Endothelial cell of umbilical vein (primary cell): Measurements from ENCODE around the gene RMI2. TPM values are rescaled to one million over a fixed set of nuclear protein-coding genes. Genes with fewer than 3 reads are reported as not detected.

Source experiments
- BruUV-seq: library from RNA; stranded (reverse); fragments of 400-500 nt; replicated peaks from 2 replicates; lab custom pipeline; 2021; lab: Mats Ljungman, UMichigan
- CTCF ChIA-PET: fragments of 300-600, 350-600 bp; sonication (Branson Sonifier 250); formaldehyde crosslinking; loops from one replicate; lab custom pipeline; 2021; ENCODE audit warnings: antibody characterized with exemption, inconsistent platforms; lab: Charles Lee
- POLR2A ChIA-PET: fragments of 300-600, 350-600 bp; sonication (Branson Sonifier 250); formaldehyde crosslinking; loops from one replicate; lab custom pipeline; 2021; ENCODE audit warnings: antibody characterized with exemption, inconsistent platforms; lab: Charles Lee
- DNase-seq: peaks from one replicate; pipeline ENCODE4 v3.0.0-alpha.2; 2011; ENCODE audit warnings: low read depth, low spot score
- FAIRE-seq: peaks from 2 replicates; lab custom pipeline; 2011; peaks lifted over from hg19 to GRCh38; lab: Jason Lieb, UNC
- H2AFZ ChIP-seq: 2 replicates; pipeline ENCODE4 v1.6.0; 2012; ENCODE audit warnings: low read depth, low read length, control low read depth, inconsistent platforms
- H3K27ac ChIP-seq: 2 replicates; pipeline ENCODE4 v1.5.1; 2011; ENCODE audit warnings: low read depth, mild to moderate bottlenecking, control low read depth, low read length, moderate library complexity; ENCODE audit not compliant: insufficient read depth
- H3K27me3 ChIP-seq, 2 experiments: 2 replicates each; pipeline versions ENCODE4 v1.6.0 to v1.6.1; 2011; ENCODE audit warnings: low read length in 2 of 2, mixed read lengths in 1 of 2; ENCODE audit not compliant: control insufficient read depth in 2 of 2, insufficient read depth in 2 of 2
- H3K36me3 ChIP-seq, 2 experiments: 2 replicates in 1 of 2; 3 replicates in 1 of 2; pipeline ENCODE4 v1.5.1; 2011; ENCODE audit warnings: low read length in 2 of 2, mild to moderate bottlenecking in 1 of 2, moderate library complexity in 1 of 2; ENCODE audit not compliant: control insufficient read depth in 2 of 2, insufficient read depth in 2 of 2; ENCODE audit errors: extremely low read depth in 1 of 2
- H3K4me1 ChIP-seq: 3 replicates; pipeline ENCODE4 v1.5.1; 2011; ENCODE audit warnings: mild to moderate bottlenecking, low read length; ENCODE audit not compliant: control insufficient read depth, insufficient read depth; ENCODE audit errors: extremely low read depth
- H3K4me2 ChIP-seq: 2 replicates; pipeline ENCODE4 v1.6.1; 2011; ENCODE audit warnings: low read length, control low read depth, mixed read lengths; ENCODE audit not compliant: insufficient read depth
- H3K4me3 ChIP-seq, 3 experiments: fragments of 200-600 bp in 1 of 3; sonication (generic), shearing (Covaris generic) in 1 of 3; replicated peaks in 1 of 3; 2 replicates each; pipeline ENCODE4 v1.5.1; 2011 to 2016; ENCODE audit warnings: control low read depth in 3 of 3, low read length in 3 of 3, mild to moderate bottlenecking in 2 of 3, inconsistent platforms in 1 of 3, low read depth in 1 of 3, moderate library complexity in 1 of 3; ENCODE audit not compliant: insufficient read depth in 1 of 3
- H3K79me2 ChIP-seq: 2 replicates; pipeline ENCODE4 v1.6.0; 2012; ENCODE audit warnings: low read length, inconsistent platforms; ENCODE audit not compliant: control insufficient read depth, insufficient read depth
- H3K9ac ChIP-seq: replicated peaks from 2 replicates; pipeline ENCODE3; 2011; ENCODE audit warnings: low read length, control low read depth; ENCODE audit not compliant: insufficient read depth; ENCODE audit errors: extremely low read depth
- H3K9me1 ChIP-seq: replicated peaks from 3 replicates; pipeline ENCODE4 v1.6.0; 2011; ENCODE audit warnings: mild to moderate bottlenecking, low read length; ENCODE audit not compliant: control insufficient read depth, insufficient read depth; ENCODE audit errors: extremely low read depth
- H3K9me3 ChIP-seq: replicated peaks from 2 replicates; pipeline ENCODE4 v1.5.1; 2012; ENCODE audit warnings: low read length, inconsistent platforms; ENCODE audit not compliant: control insufficient read depth, insufficient read depth
- H4K20me1 ChIP-seq: replicated peaks from 2 replicates; pipeline ENCODE3; 2011; ENCODE audit warnings: mild to moderate bottlenecking, low read length; ENCODE audit not compliant: control insufficient read depth, insufficient read depth; ENCODE audit errors: extremely low read depth
- CTCF ChIP-seq, 2 donors: IDR thresholded peaks; 1 replicate in 1 of 2; 2 replicates in 1 of 2; pipeline ENCODE4 v1.5.1; 2011; ENCODE audit warnings: low read length in 2 of 2, mild to moderate bottlenecking in 2 of 2, moderate library complexity in 2 of 2, control low read depth in 1 of 2, inconsistent platforms in 1 of 2, low read depth in 1 of 2; ENCODE audit not compliant: insufficient read depth in 1 of 2; ENCODE audit errors: extremely low read depth in 1 of 2
- EZH2 ChIP-seq: IDR thresholded peaks from 2 replicates; pipeline ENCODE4 v1.6.1; 2012; ENCODE audit warnings: borderline replicate concordance, low read depth, mild to moderate bottlenecking, moderate library complexity, low read length, inconsistent platforms; ENCODE audit not compliant: severe bottlenecking
- FOS ChIP-seq: IDR thresholded peaks from 2 replicates; pipeline ENCODE4 v1.6.1; 2011; ENCODE audit warnings: mild to moderate bottlenecking, low read length, moderate library complexity, borderline replicate concordance; ENCODE audit not compliant: insufficient read depth
- GATA2 ChIP-seq: IDR thresholded peaks from 2 replicates; pipeline ENCODE4 v1.7.0; 2011; ENCODE audit warnings: low read depth, mild to moderate bottlenecking, moderate library complexity, mixed read lengths, low read length; ENCODE audit not compliant: insufficient read length, insufficient read depth
- JUN ChIP-seq: IDR thresholded peaks from 2 replicates; pipeline ENCODE4 v1.6.1; 2011; ENCODE audit warnings: borderline replicate concordance, low read depth; ENCODE audit not compliant: insufficient read length, insufficient read depth
- MAX ChIP-seq: IDR thresholded peaks from 2 replicates; pipeline ENCODE4 v1.6.1; 2011; ENCODE audit not compliant: insufficient read depth, insufficient read length
- MYC ChIP-seq: IDR thresholded peaks from one replicate; pipeline ENCODE4 v1.6.1; 2011; ENCODE audit warnings: mild to moderate bottlenecking, low read depth, low read length
- POLR2A ChIP-seq: IDR thresholded peaks from 2 replicates; pipeline ENCODE4 v1.6.1; 2012; ENCODE audit warnings: low read depth, mild to moderate bottlenecking, control low read depth, low read length
- POLR2AphosphoS5 ChIP-seq: IDR thresholded peaks from 2 replicates; pipeline ENCODE4 v1.6.1; 2012; ENCODE audit warnings: low read depth, mild to moderate bottlenecking, control low read depth, low read length, moderate library complexity; ENCODE audit not compliant: insufficient read depth
- dilution Hi-C: fragments of 300-500 bp; cut with MboI; formaldehyde crosslinking; loops from one replicate; pipeline ENCODE4 v1.15.0; 2019; ENCODE audit warnings: low sequenced_read_pairs; ENCODE audit not compliant: extremely low pct_ligation_motif_present
- intact Hi-C: fragments of 100-400 bp; cut with micrococcal nuclease; formaldehyde crosslinking; loops from one replicate; pipeline ENCODE4 v1.10.0; 2022
- polyA plus RNA-seq, 4 experiments: library from polyadenylated mRNA; depleted of rRNA in 3 of 4; stranded (reverse) in 3 of 4; unstranded in 1 of 4; fragments of >200 nt; gene quantifications; 2 replicates each; pipeline versions ENCODE4 v1.2.1 to v1.2.3, GENCODE V29; 2011 to 2012; ENCODE audit warnings: missing spikeins in 1 of 4
- total RNA-seq: library from RNA; stranded (reverse); gene quantifications from 2 replicates; pipeline ENCODE4 v1.2.3, GENCODE V29; 2021

RMI2 gene
- total and polyA plus RNA-seq, 2 donors (not counting 3 experiments of a cell fraction or from before 2014, with no cell fraction given) = 5.3 to 7.7 TPM

GRCh38 chr16:11360641-11361373 lies 15.5 kb downstream of the RMI2 start:
- Histone ChIP-seq H3K27me3 (peaks cover 0 to 4% of the 10 kb centered on the region in 2 experiments), H3K9me1 (no peaks in the 10 kb centered on the region), H3K4me3 (no peak overlapping the region), H3K4me2 (no peak overlapping the region), H3K9ac (no peak overlapping the region), H3K79me2 (no peaks in the 10 kb centered on the region), H3K36me3 (no peaks in the 10 kb centered on the region), H3K9me3 (no peaks in the 10 kb centered on the region), H4K20me1 (no peaks in the 10 kb centered on the region), H2AFZ (no peak overlapping the region), H3K4me1 (peaks cover 17% of the 10 kb centered on the region), H3K27ac (no peak overlapping the region)
- DNase-seq = no peak
- BruUV-seq = no TSS peak
- TF ChIP-seq EZH2 (no peak), GATA2 (no peak), CTCF (IDR thresholded peaks at IDR 0.05; ENCODE audit: extremely low read depth in 1 of 2, insufficient read depth in 1 of 2, low read depth in 1 of 2, low read length in 2 of 2) (no peak), FOS (no peak), JUN (no peak), MYC (no peak), POLR2A (no peak), POLR2AphosphoS5 (no peak), MAX (no peak)
- dilution Hi-C loops = no loop called here
- ChIA-PET CTCF (interaction anchor here (3.5 kb wide), 1 partner anchor 390 kb away, joined by 17 read pairs; no protein-coding TSS in a partner anchor), POLR2A (no interaction called here)
- no peak for FAIRE-seq
- intact Hi-C loops = no loop called here
